ENCODE data around the gene VAV2. TPM values are rescaled to one million over a fixed set of nuclear protein-coding genes. Genes with fewer than 3 reads are reported as not detected.
A peak's percentile ranks its signal among the peaks of the same experiment; 100 is the strongest.

VAV2 gene
- total RNA-seq, 1 experiment from 2014 or later: 4.4 TPM

- DNase-seq (ENCODE audit: low read depth, low spot score): no peak
- in situ Hi-C loops (cut with HindIII; ENCODE audit: low pct_unique_long_range_greater_than_20kb, low sequenced_read_pairs): no loop called here
Measured at GRCh38 chr9:134029248-134030226, 37.4 kb upstream of the VAV2 start.

GRCh38 chr9:134028575-134029247 is 36.6 kb upstream of the VAV2 start:
- DNase-seq (ENCODE audit: low read depth, low spot score): no peak
- in situ Hi-C loops (cut with HindIII; ENCODE audit: low pct_unique_long_range_greater_than_20kb, low sequenced_read_pairs): no loop called here

GRCh38 chr9:134028076-134028475 is 36.0 kb upstream of the VAV2 start:
- no peak for DNase-seq (ENCODE audit: low read depth, low spot score)
- in situ Hi-C loops (cut with HindIII; ENCODE audit: low pct_unique_long_range_greater_than_20kb, low sequenced_read_pairs): no loop called here

- no peak for DNase-seq (ENCODE audit: low read depth, low spot score)
- in situ Hi-C loops (cut with HindIII; ENCODE audit: low pct_unique_long_range_greater_than_20kb, low sequenced_read_pairs): no loop called here
Measured at GRCh38 chr9:134027561-134027960, 35.4 kb upstream of the VAV2 start.

GRCh38 chr9:134026981-134027380 is 34.9 kb upstream of the VAV2 start:
- in situ Hi-C loops (cut with HindIII; ENCODE audit: low pct_unique_long_range_greater_than_20kb, low sequenced_read_pairs): no loop called here
- no peak for DNase-seq (ENCODE audit: low read depth, low spot score)

- no peak for DNase-seq (ENCODE audit: low read depth, low spot score)
- in situ Hi-C loops (cut with HindIII; ENCODE audit: low pct_unique_long_range_greater_than_20kb, low sequenced_read_pairs): no loop called here
Measured at GRCh38 chr9:134026581-134026980, 34.5 kb upstream of the VAV2 start.

GRCh38 chr9:134025606-134026541 is 33.8 kb upstream of the VAV2 start:
- in situ Hi-C loops (cut with HindIII; ENCODE audit: low pct_unique_long_range_greater_than_20kb, low sequenced_read_pairs): no loop called here
- DNase-seq (ENCODE audit: low read depth, low spot score): peak; percentile 14

- in situ Hi-C loops (cut with HindIII; ENCODE audit: low pct_unique_long_range_greater_than_20kb, low sequenced_read_pairs): loop anchor here (25.0 kb wide), 1 partner anchor 238 kb away; no protein-coding TSS in a partner anchor
- DNase-seq (ENCODE audit: low read depth, low spot score): peak; percentile 100
Measured at GRCh38 chr9:134024828-134025605, 32.9 kb upstream of the VAV2 start, which contains the start of gene BRD3OS. TSS of gene BRD3OS (plus strand) at chr9:134025481. CDS start at chr9:134026748, 1,267 bp downstream.

- no peak for DNase-seq (ENCODE audit: low read depth, low spot score)
- in situ Hi-C loops (cut with HindIII; ENCODE audit: low pct_unique_long_range_greater_than_20kb, low sequenced_read_pairs): loop anchor here (25.0 kb wide), 1 partner anchor 237 kb away; no protein-coding TSS in a partner anchor
Measured at GRCh38 chr9:134024214-134024792, 32.2 kb upstream of the VAV2 start.

GRCh38 chr9:134014946-134015345 is 22.8 kb upstream of the VAV2 start:
- in situ Hi-C loops (cut with HindIII; ENCODE audit: low pct_unique_long_range_greater_than_20kb, low sequenced_read_pairs): loop anchor here (25.0 kb wide), 1 partner anchor 228 kb away; no protein-coding TSS in a partner anchor

GRCh38 chr9:134011401-134011800 is 19.3 kb upstream of the VAV2 start:
- DNase-seq (ENCODE audit: low read depth, low spot score): no peak
- in situ Hi-C loops (cut with HindIII; ENCODE audit: low pct_unique_long_range_greater_than_20kb, low sequenced_read_pairs): loop anchor here (25.0 kb wide), 1 partner anchor 224 kb away; no protein-coding TSS in a partner anchor

More at GRCh38 chr9:134014946-134015345, 22.8 kb upstream of the VAV2 start:
- no peak for DNase-seq (ENCODE audit: low read depth, low spot score)

GRCh38 chr9:134010310-134011173 is 18.4 kb upstream of the VAV2 start:
- in situ Hi-C loops (cut with HindIII; ENCODE audit: low pct_unique_long_range_greater_than_20kb, low sequenced_read_pairs): loop anchor here (25.0 kb wide), 1 partner anchor 223 kb away; no protein-coding TSS in a partner anchor
- DNase-seq (ENCODE audit: low read depth, low spot score): no peak

GRCh38 chr9:134007571-134007970 is 15.4 kb upstream of the VAV2 start:
- in situ Hi-C loops (cut with HindIII; ENCODE audit: low pct_unique_long_range_greater_than_20kb, low sequenced_read_pairs): loop anchor here (25.0 kb wide), 1 partner anchor 220 kb away; no protein-coding TSS in a partner anchor
- DNase-seq (ENCODE audit: low read depth, low spot score): no peak

- in situ Hi-C loops (cut with HindIII; ENCODE audit: low pct_unique_long_range_greater_than_20kb, low sequenced_read_pairs): loop anchor here (25.0 kb wide), 1 partner anchor 220 kb away; no protein-coding TSS in a partner anchor
- DNase-seq (ENCODE audit: low read depth, low spot score): no peak
Measured at GRCh38 chr9:134007150-134007549, 15.0 kb upstream of the VAV2 start.

- in situ Hi-C loops (cut with HindIII; ENCODE audit: low pct_unique_long_range_greater_than_20kb, low sequenced_read_pairs): loop anchor here (25.0 kb wide), 1 partner anchor 218 kb away; no protein-coding TSS in a partner anchor
- no peak for DNase-seq (ENCODE audit: low read depth, low spot score)
Measured at GRCh38 chr9:134005381-134005780, 13.3 kb upstream of the VAV2 start.

Measured in SK-MEL-5 (cell line).